WERI-Rb-1 (cell line): ENCODE data around the gene CANX.
"Not testable (repeated sequence)": the region's sequence is repeated elsewhere in the genome, so short reads cannot be mapped to it uniquely, and the experiment has no call there.

Experiments used
- DNase-seq: peaks from one replicate; pipeline ENCODE4 v3.0.0-alpha.2; 2020
- H3K27ac ChIP-seq: fragments of 250-450 bp; sonication (Bioruptor Pico); 2 replicates; pipeline ENCODE4 v1.5.1; 2020; ENCODE audit warnings: mild to moderate bottlenecking, moderate library complexity
- H3K27me3 ChIP-seq: fragments of 250-450 bp; sonication (Bioruptor Pico); 2 replicates; pipeline ENCODE4 v1.5.1; 2021; ENCODE audit warnings: mild to moderate bottlenecking, low read depth, moderate library complexity; ENCODE audit not compliant: insufficient read depth, severe bottlenecking
- H3K36me3 ChIP-seq: fragments of 250-450 bp; sonication (Bioruptor Pico); 2 replicates; pipeline ENCODE4 v1.5.1; 2020; ENCODE audit warnings: mild to moderate bottlenecking, moderate library complexity
- H3K4me3 ChIP-seq: 2 replicates; pipeline ENCODE4 v1.5.1; 2011; ENCODE audit warnings: low read depth, mild to moderate bottlenecking, control low read depth, low read length
- H3K9me3 ChIP-seq: fragments of 250-450 bp; sonication (Bioruptor Pico); 2 replicates; pipeline ENCODE4 v1.5.1; 2021; ENCODE audit warnings: mild to moderate bottlenecking, moderate library complexity; ENCODE audit not compliant: severe bottlenecking
- TF ChIP-seq, protein P1 (sequence below): IDR thresholded peaks from 2 replicates; pipeline ENCODE4 v1.5.1; 2011; ENCODE audit warnings: low read depth, mild to moderate bottlenecking, control low read depth, inconsistent platforms, low read length

Gene CANX, protein sequence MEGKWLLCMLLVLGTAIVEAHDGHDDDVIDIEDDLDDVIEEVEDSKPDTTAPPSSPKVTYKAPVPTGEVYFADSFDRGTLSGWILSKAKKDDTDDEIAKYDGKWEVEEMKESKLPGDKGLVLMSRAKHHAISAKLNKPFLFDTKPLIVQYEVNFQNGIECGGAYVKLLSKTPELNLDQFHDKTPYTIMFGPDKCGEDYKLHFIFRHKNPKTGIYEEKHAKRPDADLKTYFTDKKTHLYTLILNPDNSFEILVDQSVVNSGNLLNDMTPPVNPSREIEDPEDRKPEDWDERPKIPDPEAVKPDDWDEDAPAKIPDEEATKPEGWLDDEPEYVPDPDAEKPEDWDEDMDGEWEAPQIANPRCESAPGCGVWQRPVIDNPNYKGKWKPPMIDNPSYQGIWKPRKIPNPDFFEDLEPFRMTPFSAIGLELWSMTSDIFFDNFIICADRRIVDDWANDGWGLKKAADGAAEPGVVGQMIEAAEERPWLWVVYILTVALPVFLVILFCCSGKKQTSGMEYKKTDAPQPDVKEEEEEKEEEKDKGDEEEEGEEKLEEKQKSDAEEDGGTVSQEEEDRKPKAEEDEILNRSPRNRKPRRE

DNA sequence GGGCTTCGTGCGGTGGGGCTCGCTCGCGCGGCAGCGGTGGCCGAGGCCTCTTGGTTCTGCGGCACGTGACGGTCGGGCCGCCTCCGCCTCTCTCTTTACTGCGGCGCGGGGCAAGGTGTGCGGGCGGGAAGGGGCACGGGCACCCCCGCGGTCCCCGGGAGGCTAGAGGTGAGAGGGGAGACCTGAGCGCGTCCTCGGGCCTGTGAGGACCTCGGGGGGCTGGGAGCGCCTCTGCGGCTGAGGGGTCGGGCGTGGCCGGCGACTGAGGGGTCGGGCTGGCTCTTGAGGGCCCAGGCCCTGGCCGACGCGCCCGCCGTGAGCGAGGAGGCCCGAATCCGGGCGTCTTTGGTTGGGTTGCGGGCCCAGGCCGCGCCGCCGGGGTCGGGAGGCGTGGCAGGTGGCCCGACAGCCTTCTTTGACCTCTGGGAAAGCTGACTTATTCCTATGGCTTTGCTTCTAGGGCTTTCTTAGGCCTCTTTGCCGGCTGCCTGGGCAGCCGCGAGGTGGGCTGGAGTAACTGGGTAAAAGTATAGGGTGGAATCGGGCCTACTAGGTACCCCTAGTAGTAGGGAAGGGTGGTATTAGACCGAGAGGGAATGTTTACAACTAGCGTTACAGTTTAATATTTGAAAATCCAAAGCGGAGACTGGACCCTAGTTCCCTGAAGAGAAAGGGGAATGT is at the start of gene CANX:
CANX (plus strand) TSS at position 33 of the 681 bp plus-strand sequence. CDS start 6,715 bp downstream, outside the sequence.
- peak within 1 kb of the TSS; percentile 93 for H3K27ac ChIP-seq
- DNase-seq = no peak
- H3K27me3 ChIP-seq = no peaks in the 10 kb centered on the region
- no peaks in the 10 kb centered on the region for H3K9me3 ChIP-seq
- H3K36me3 ChIP-seq = peaks cover 3% of the 10 kb centered on the region; the same call in 1 of the 2 replicates
- H3K4me3 ChIP-seq = peak within 1 kb of the TSS; percentile 64
- TF ChIP-seq, protein P1, sequence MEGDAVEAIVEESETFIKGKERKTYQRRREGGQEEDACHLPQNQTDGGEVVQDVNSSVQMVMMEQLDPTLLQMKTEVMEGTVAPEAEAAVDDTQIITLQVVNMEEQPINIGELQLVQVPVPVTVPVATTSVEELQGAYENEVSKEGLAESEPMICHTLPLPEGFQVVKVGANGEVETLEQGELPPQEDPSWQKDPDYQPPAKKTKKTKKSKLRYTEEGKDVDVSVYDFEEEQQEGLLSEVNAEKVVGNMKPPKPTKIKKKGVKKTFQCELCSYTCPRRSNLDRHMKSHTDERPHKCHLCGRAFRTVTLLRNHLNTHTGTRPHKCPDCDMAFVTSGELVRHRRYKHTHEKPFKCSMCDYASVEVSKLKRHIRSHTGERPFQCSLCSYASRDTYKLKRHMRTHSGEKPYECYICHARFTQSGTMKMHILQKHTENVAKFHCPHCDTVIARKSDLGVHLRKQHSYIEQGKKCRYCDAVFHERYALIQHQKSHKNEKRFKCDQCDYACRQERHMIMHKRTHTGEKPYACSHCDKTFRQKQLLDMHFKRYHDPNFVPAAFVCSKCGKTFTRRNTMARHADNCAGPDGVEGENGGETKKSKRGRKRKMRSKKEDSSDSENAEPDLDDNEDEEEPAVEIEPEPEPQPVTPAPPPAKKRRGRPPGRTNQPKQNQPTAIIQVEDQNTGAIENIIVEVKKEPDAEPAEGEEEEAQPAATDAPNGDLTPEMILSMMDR = no peak

DNA sequence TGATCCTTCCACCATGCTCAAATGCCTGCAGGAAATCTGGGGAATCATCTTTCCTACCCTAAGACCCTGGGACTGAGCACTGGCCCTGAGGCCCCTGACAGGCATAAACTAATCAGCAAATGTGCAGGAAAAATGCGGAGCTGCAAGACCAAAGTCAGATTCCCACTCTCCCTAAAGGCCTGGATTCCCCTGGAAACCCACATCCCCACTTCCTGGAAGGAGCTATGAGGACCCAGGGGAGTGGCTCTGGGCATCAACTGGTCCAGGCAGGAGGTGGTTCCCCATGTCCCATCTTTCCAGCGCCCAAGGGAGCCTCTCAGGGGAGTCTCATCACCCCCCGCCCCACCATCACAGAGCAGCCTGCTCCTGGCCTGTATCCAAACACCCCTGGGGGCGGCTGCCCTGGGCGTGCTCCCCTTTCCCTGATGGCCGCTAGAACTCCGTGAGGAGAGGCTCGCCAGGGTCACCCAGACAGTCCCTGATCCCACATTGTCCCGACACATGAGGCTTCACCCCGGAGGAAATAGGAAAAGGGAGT is 49.5 kb upstream of the CANX start:
- H3K27ac ChIP-seq, H3K9me3 ChIP-seq, H3K27me3 ChIP-seq, DNase-seq, H3K36me3 ChIP-seq, H3K4me3 ChIP-seq: not testable (repeated sequence)

DNA sequence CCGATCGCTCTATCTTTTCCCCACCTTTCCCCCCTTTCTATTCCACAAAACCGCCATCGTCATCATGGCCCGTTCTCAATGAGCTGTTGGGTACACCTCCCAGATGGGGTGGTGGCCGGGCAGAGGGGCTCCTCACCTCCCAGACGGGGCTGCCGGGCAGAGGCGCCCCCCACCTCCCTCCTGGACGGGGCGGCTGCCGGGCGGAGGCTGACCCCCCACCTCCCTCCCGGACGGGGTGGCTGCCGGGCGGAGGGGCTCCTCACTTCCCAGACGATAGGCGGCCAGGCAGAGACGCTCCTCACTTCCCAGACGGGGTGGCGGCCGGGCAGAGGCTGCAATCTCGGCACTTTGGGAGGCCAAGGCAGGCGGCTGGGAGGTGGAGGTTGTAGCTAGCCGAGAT is 48.5 kb upstream of the CANX start:
- H3K9me3 ChIP-seq, DNase-seq, H3K27ac ChIP-seq, H3K4me3 ChIP-seq, H3K36me3 ChIP-seq, H3K27me3 ChIP-seq: not testable (repeated sequence)

DNA sequence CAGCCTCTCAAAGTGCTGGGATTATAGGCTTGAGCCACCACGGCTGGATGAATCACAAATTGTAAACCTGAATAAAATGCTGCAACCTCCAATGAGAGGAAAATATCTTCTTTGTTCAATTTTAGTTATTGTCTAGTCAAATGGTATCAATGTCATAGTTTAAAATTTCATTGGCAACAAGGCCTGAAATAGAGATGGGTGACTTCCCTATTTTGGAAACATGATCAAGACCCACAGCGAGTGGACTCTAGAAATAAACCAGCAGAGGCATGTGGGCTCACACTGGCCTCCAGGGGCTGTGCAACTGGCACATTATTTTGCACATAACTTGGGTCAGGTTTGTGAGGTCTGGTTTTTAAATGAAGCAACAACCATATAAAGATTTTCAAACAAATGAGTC is 45.6 kb upstream of the CANX start:
- H3K36me3 ChIP-seq, DNase-seq, H3K4me3 ChIP-seq, H3K9me3 ChIP-seq, H3K27me3 ChIP-seq, H3K27ac ChIP-seq: not testable (repeated sequence)

DNA sequence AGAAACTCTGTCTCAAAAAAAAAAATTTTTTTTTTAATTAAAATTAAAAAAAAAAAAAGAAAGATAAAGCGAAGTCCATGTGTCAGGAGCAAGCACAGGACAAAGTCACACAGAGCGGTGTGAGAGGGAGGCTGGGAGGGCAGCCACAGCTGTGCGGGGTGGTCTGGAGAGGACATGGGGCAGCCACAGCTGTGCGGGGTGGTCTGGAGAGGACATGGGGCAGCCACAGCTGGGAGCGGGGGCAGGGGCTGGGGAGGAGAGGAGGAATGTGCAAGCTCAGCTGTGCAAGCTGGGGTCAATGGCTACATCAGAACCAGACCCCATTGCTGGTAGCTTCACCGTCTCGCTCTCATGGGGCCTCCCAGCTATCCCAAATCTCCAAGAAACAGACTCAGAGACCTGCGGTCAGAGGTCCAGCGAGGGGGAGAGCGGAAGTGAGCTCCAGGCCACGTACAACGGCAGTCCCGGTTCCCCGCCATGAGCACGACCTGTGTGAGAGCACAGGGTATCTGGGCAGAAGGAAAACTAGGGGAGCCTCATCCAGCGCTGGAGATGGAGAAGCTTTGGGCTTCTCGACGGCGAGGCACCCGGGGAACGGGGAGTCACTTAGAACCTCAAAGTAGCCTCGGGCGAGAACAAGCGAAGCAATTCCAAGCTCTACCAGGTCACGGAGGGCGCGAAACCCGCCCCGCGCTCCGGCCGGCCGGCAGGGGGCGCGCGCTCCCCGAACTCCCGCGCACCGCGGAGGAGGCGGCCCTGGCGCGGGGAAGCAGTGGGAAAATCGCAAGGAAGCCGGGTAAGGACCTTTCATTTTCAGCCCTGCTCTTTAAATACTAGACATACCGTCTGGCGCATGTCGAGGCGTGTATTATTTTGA is 41.2 kb upstream of the CANX start:
- not testable (repeated sequence) for H3K27ac ChIP-seq, H3K4me3 ChIP-seq, H3K9me3 ChIP-seq, H3K36me3 ChIP-seq, H3K27me3 ChIP-seq, DNase-seq

DNA sequence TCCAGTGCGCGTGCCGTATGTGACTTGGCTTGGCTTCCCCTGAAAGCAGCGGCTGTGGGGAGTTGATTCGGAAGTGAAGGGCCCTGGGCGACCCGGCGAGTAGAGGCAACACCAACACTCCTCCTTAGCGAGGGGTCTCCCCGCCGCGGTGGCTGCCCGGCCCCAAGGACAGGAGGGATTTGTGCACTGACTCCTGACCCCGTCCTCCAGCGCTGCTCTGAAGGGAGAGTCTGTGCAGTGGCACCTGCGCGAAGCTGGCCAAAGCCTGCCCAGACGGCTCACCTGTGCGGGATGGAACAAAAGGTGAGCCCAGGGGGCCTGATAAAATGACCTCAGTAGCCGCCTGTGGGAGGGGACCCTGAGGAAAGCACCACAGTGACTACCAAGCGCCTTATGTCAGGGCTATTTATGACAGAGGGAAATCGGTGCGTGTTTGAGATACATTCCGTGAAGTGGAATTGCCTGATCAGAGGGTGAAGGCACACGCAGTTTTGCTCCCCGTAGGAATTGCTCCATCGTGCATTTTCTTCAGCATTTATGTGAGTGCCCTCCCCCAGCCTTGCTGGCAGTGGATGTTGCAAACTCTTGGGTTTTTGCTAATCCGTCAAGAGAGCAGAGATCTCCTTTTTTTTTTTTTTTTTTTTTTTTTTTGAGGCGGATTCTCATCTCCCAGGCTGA is 40.4 kb upstream of the CANX start:
- not testable (repeated sequence) for H3K36me3 ChIP-seq, H3K27me3 ChIP-seq, DNase-seq, H3K9me3 ChIP-seq, H3K27ac ChIP-seq
- peak overlapping the region; percentile 40 for H3K4me3 ChIP-seq

DNA sequence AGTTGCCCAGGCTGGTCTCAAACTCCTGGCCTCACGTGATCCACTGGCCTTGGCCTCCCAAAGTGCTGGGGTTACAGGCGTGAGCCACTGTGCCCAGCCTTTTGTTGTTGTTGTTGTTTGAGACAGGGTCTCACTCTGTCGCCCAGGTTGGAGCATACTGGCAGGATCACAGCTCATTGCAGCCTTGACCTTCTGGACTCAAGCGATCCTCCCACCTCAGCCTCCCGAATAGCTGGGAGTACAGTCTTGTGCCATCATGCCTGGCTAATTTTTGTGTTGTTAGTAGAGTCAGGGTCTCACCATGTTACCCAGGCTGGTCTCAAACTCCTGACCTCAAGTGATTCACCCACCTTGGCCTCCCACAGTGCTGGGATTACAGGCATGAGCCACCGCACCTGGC is 37.1 kb upstream of the CANX start:
- H3K36me3 ChIP-seq, H3K9me3 ChIP-seq, H3K4me3 ChIP-seq, H3K27ac ChIP-seq, H3K27me3 ChIP-seq, DNase-seq: not testable (repeated sequence)

DNA sequence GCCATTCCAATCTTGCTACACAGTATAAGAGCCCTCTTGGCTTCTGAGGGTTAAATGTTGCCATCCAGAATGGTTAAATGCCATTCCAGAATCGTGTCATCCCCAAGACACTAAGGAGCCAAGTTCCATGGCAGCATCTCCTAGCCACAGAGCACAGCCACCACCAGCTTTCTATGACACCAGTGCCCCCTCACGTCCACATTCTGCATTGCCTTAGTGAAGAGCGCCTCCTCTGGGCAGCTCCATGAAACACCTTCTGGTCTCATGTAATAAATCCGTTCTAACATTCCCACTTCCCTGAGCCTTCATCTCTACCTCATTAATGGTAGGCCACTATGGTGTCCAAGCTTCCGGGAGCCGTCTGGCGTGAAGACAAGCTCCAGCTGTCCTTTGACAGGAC is 30.4 kb upstream of the CANX start:
- Histone ChIP-seq H3K9me3 (no peaks in the 10 kb centered on the region), H3K4me3 (no peak overlapping the region), H3K27me3 (no peaks in the 10 kb centered on the region), H3K36me3 (no peaks in the 10 kb centered on the region), H3K27ac (no peak overlapping the region)
- DNase-seq = peak; percentile 42
- TF ChIP-seq, protein P1 = peak; percentile 86
